ENCODE data around the gene ACIN1.

The ACIN1 gene

DNA sequence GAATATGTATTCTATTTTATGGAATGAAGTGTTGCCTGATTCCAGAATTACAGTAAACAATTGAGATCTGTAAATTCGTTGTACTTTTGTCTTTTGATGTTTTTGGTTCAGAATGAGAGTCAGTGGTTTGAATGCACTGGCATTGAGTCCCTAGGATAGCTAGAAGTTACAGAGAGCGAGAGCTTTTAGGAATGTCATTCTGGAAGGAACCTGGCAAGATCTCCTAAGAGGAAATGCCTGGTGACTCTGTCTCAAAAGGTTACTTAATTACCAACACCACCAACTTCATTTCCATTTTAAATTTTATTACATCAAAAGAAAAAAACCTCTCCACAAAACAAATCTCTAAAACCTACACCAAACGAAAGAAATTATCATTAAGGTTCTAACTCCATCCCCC, 30.1 kb upstream of the ACIN1 start:
- ChIA-PET CTCF (interaction anchor here (1.0 to 20.1 kb wide), 9 partner anchors 8 to 197 kb away, joined by 3 to 1439 read pairs (median 3); partner anchors contain the start of gene SLC7A8), POLR2A (no interaction called here)
- DNase-seq (ENCODE audit: low read depth, low spot score): no peak
- TF ChIP-seq, protein P1, sequence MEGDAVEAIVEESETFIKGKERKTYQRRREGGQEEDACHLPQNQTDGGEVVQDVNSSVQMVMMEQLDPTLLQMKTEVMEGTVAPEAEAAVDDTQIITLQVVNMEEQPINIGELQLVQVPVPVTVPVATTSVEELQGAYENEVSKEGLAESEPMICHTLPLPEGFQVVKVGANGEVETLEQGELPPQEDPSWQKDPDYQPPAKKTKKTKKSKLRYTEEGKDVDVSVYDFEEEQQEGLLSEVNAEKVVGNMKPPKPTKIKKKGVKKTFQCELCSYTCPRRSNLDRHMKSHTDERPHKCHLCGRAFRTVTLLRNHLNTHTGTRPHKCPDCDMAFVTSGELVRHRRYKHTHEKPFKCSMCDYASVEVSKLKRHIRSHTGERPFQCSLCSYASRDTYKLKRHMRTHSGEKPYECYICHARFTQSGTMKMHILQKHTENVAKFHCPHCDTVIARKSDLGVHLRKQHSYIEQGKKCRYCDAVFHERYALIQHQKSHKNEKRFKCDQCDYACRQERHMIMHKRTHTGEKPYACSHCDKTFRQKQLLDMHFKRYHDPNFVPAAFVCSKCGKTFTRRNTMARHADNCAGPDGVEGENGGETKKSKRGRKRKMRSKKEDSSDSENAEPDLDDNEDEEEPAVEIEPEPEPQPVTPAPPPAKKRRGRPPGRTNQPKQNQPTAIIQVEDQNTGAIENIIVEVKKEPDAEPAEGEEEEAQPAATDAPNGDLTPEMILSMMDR (IDR thresholded peaks at IDR 0.05; ENCODE audit: insufficient read depth, low read length, missing control alignments): no peak
- H3K4me3 ChIP-seq (ENCODE audit: low read depth, low read length): no peak overlapping the region

DNA sequence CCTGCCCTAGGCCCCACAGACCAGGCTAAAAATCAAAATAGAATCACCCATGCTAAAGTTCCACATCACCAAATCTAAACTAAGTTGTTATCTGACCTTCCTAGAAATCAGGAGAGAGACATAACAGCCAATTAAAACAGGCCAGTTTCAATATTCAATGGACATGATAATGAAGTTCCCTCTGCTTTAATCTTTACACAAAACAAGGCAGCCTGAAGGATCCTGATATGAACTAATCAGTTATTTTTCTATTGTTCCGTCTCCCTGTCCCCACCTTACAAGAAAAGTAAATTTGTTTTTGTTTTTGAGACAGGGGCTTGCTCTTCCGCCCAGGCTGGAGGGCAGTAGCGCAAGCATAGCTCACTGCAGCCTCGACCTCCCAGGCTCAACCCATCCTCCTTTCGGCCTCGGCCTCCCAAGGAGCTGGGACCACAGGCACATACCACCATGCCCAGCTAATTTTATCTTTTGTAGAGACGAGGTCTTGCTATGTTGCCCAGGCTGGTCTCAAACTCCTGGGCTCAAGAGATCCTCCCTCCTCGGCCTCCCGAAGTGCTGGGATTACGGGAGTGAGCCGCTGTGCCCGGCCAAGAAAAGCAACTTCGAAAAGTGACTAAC, 29.5 kb upstream of the ACIN1 start:
- ChIA-PET CTCF (interaction anchor here (1.0 to 20.1 kb wide), 8 partner anchors 8 to 197 kb away, joined by 3 to 1439 read pairs (median 3); partner anchors contain the start of gene SLC7A8), POLR2A (no interaction called here)
- no peak overlapping the region for H3K4me3 ChIP-seq (ENCODE audit: low read depth, low read length)
- DNase-seq (ENCODE audit: low read depth, low spot score): no peak
- TF ChIP-seq, protein P1 (IDR thresholded peaks at IDR 0.05; ENCODE audit: insufficient read depth, low read length, missing control alignments): no peak

DNA sequence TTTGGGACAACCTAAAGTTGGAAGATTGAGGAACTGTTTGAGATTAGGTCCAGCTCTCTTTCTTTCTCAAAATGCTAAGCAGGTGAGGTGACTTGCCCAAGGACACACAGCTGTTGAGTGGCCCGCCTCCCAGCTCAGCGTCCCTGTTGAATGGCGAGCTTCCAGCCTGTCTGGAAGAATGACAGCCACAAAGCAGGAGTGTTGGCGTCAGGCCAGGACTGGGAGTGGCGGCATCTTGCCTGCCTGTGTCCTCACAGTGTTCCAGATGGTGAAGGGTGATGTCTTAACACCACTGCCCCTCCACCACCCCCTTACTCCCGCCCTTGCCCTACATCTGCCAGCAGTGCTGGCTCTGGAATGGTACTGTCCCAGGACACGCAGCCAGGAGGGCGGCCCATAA, 28.5 kb upstream of the ACIN1 start:
- CTCF ChIA-PET: interaction anchor here (1.0 to 20.1 kb wide), 4 partner anchors 7 to 56 kb away, joined by 3 to 1439 read pairs (median 32); partner anchors contain the start of gene SLC7A8
- no peak overlapping the region for H3K4me3 ChIP-seq (ENCODE audit: low read depth, low read length)
- POLR2A ChIA-PET: no interaction called here
- TF ChIP-seq, protein P1 (IDR thresholded peaks at IDR 0.05; ENCODE audit: insufficient read depth, low read length, missing control alignments): no peak
- DNase-seq (ENCODE audit: low read depth, low spot score): no peak

DNA sequence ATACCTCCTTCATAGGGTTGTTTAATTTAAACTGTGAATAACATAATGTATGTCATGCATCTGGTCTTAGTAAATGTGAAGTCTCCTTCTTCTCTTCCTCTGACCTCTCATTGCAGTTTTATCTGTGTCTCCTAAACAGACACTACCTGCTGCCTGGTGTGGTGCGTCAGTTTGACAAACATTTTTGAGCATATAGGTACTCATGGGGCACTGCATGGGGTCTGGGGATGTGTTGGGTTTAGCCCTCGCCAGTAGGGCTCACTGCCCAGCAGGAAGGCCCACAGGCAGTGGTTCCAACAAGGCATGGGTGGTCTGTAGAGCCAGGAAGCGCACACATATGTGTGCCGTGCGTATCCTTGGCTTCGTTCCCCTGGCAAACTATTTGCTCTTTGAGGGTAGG, 27.1 kb upstream of the ACIN1 start:
- POLR2A ChIA-PET: interaction anchor here (0.6 kb wide), 1 partner anchor 204 kb away, joined by 3 read pairs; no protein-coding TSS in a partner anchor
- no peak overlapping the region for H3K4me3 ChIP-seq (ENCODE audit: low read depth, low read length)
- no peak for DNase-seq (ENCODE audit: low read depth, low spot score)
- CTCF ChIA-PET: interaction anchor here (0.6 to 20.1 kb wide), 28 partner anchors 8 to 565 kb away, joined by 3 to 1439 read pairs (median 8); partner anchors contain the start of genes ACIN1, RNF212B and SLC7A8
- TF ChIP-seq, protein P1 (IDR thresholded peaks at IDR 0.05; ENCODE audit: insufficient read depth, low read length, missing control alignments): no peak

DNA sequence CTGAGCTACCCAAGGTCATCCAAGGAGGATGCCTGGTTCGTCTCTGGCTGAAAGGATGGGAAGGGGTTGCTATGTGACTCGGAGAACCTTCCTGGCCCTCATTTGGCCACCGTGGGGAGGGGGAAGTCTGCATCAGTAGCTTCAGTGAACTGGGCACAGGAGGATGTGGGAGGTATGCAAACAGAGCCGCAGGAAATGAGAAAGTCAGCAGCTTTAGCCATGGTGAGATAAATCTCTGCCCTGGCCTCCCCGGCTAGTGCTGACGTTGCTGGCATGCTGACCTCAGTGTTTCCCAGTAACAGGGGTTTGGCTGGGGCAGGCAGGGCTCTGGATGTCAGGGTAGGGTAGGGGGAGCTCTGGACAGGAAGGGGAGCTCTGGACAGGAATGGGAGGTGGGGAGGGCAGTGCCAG, 26.4 kb upstream of the ACIN1 start:
- TF ChIP-seq, protein P1 (IDR thresholded peaks at IDR 0.05; ENCODE audit: insufficient read depth, low read length, missing control alignments): no peak
- ChIA-PET CTCF (interaction anchor here (0.6 to 20.1 kb wide), 45 partner anchors 9 to 564 kb away, joined by 3 to 1439 read pairs (median 8); partner anchors contain the start of genes ACIN1, PABPN1, RNF212B and SLC7A8), POLR2A (interaction anchor here (0.6 to 1.3 kb wide), 2 partner anchors 50 to 205 kb away, joined by 3 to 4 read pairs; no protein-coding TSS in a partner anchor)
- no peak overlapping the region for H3K4me3 ChIP-seq (ENCODE audit: low read depth, low read length)
- DNase-seq (ENCODE audit: low read depth, low spot score): no peak

DNA sequence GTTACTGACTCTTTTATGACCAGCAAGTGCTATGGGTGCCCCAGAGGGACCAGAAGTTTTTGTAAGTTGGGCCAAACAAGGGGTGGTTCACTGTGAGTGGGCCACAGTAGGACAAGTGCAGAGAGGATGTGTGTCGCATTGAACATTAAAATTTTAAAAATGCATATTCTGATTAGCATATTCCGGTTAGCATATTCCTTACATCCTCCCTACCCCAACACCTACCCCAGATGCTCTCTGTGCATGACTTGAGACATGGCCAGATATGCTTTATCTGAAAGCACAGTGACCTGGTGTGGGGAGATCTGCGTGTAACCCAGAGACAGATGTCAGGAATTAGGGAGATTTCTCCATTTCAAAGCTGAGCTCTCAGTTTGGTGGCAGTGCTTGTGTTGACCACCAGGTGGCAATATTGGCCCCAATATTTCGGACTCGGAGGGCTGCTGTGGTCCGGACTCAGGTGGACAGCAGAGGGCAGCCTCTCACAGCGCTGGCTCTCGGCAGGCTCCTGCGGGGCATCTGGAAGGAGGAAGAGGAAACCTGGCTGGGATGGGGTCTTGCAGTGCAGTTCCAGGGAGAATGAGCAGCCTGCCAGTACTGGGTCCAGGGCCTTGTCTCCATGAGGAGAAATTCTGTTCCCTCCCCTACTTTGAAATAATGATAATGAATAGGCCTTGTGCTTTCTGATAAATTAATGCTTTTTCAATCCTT, 25.8 kb upstream of the ACIN1 start:
- no peak for DNase-seq (ENCODE audit: low read depth, low spot score)
- TF ChIP-seq, protein P1 (IDR thresholded peaks at IDR 0.05; ENCODE audit: insufficient read depth, low read length, missing control alignments): peak; percentile 99
- CTCF ChIA-PET: interaction anchor here (0.6 to 20.1 kb wide), 55 partner anchors 8 to 565 kb away, joined by 3 to 1439 read pairs (median 5); partner anchors contain the start of genes PABPN1 and SLC7A8
- H3K4me3 ChIP-seq (ENCODE audit: low read depth, low read length): no peak overlapping the region
- POLR2A ChIA-PET: interaction anchor here (0.6 to 1.3 kb wide), 2 partner anchors 51 to 64 kb away, joined by 4 read pairs; no protein-coding TSS in a partner anchor
